HG02973 (cell line): ENCODE data around the gene CHMP1A.
"Not testable (repeated sequence)": the region's sequence is repeated elsewhere in the genome, so short reads cannot be mapped to it uniquely, and the experiment has no call there.

Experiments used
- ATAC-seq: cut with Tn5 transposase; IDR thresholded peaks from one replicate; pipeline ENCODE4 v1.9.1; 2021; ENCODE audit warnings: moderate library complexity; ENCODE audit not compliant: unreplicated experiment

The CHMP1A gene

GRCh38 chr16:89661215-89661614, 3.7 kb upstream of the CHMP1A start:
- ATAC-seq, result no peak

DNA sequence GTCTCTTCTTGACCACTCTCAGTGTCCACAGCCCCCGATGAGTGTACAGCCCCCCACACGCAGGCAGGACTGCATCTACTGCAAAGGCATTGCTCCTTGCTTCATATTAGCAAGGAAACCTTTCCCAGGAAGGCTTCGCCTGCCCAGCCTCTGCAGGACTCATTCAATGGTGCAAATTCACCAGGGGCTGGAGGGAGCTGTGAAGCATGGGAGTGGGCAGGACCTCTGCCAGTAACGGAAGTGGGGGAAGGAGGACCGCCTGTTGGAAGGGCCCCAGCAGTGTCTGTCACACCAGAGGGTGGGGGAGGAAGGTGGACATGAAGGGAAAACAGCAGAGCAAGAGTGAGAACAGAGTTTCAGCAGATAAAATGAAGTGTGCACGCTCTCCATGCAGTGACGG, 2.6 kb upstream of the CHMP1A start:
- no peak for ATAC-seq

DNA sequence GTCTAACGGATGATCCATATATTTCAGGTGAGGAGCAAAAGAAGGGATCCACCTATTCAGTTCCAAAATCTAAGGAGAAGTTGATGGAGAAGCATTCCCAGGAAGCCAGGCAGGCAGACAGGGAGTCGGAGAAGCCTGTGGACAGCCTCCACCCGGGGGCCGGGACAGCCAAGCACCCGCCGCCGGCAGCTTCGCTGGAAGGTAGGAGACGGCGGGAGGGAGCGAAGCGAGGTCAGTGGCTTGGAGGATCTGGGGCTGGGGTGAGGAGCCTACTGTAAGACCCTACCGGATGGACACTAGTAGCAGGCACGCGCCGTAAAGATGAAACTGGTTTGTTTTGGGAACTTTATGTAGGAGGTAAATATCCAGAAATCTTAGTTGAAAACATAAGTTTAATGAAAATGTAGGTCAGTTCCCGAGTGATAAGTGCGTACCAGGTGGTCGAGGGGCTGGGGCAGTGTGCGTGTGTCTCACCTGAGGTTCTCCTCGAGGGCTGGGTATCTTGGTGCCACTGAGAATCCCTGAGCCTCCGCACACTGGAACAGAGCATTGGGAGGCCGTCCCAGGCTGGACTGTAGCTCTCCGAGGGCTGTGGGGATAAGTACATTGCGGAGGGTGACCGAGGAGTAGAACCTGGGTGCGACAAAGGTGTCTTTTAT, 842 bp upstream of the CHMP1A start:
- no peak for ATAC-seq

- ATAC-seq, result no peak
Observed at GRCh38 chr16:89656435-89657121, 930 bp downstream of the CHMP1A start.

DNA sequence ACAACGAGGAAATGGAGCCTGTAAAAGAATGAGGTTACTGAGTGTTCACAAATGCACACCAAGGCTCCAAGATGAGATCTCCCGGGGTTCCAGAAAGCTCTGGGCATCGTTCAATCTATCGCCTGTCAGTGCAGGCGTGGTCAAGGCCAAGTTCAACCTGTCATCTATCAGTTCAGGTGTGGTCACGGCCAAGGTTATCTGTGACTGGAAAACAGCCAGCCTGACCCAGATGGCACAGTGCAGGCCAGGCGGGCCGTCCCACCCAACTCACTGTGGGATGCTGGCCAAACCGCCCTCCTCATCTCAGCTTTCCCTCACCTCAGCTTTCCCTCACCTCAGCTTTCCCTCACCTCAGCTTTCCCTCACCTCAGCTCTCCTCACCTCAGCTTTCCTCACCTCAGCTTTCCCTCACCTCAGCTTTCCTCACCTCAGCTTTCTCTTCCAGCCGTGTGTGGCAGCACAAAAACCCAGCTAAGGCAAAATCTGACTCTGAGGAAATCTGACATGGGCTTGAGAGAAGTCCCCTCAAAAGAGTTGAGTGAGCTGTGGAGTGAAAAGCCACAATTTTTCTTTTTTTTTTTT, 2.4 kb downstream of the CHMP1A start:
- no peak for ATAC-seq

DNA sequence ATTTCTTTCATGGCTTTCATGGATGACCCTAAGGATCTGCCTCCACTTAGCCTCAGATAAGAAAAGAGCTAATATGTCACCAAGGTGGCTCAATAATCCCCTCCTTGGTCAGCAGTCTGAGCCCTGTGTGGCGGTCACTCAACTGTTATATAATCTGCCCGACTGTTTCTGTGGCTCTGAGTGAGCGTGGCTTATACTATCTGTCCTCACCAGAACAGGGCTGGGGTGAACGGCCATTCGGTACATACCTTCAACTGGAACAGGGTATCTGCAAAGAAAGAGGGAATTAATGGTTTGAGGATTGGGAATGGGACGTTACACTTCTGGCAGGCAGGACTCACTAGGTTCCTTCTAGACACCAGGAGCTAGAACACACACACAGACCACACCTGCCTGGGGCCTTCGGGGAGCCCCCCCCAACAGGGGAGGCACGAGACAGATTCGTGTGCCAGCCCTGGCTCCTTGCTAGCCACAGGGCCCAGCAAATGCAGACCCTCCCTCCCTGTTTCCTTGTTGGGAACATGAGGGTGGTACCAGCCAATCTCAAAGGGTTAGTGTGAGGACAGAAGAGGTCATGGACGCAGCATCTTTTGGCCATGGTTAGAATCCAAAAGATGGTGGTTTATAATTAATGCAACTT, 3.7 kb downstream of the CHMP1A start:
- ATAC-seq, result no peak

- ATAC-seq, result no peak
Observed at GRCh38 chr16:89651584-89651983, 5.9 kb downstream of the CHMP1A start.

DNA sequence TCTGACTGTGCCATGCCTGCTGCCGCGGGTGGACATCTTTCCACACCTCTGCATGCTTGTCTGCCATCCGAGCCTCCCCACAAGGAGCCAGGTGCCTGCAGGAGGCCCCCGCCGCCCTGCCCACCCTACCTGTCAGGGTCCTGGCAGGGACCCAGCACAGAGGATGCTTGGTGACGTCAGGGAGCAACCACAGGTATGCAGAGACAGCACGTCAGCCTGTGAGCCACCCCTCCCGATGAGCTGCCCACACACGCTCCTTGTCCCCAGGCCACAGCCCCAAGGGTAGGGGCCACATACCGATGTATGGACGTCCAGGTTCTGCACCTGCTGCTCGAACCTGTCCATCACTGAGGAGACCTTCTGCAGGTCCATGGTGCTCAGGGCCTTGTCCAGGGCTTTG, 10.6 kb downstream of the CHMP1A start:
- no peak for ATAC-seq

GRCh38 chr16:89646270-89646669, 11.2 kb downstream of the CHMP1A start:
- ATAC-seq, result no peak

DNA sequence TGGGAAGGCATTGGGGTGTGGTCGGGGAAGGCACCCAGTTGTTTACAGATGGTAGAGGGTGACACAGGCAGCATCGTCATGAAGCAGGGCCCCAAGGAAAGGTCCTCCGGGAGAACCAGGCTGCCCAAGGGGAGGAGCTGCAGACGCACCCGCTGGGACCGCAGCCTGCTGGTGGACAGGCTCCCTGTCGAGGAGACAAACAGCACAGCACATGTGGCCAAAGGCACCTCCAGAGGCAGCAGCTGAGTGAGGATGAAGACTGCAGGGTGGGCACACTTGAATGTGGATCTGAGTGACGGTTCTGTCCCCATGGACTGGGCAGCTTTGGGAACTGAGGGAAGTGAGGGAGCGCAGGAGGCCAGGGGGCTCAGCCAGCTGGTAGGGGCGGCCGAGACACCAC, 12.4 kb downstream of the CHMP1A start:
- ATAC-seq, result no peak

DNA sequence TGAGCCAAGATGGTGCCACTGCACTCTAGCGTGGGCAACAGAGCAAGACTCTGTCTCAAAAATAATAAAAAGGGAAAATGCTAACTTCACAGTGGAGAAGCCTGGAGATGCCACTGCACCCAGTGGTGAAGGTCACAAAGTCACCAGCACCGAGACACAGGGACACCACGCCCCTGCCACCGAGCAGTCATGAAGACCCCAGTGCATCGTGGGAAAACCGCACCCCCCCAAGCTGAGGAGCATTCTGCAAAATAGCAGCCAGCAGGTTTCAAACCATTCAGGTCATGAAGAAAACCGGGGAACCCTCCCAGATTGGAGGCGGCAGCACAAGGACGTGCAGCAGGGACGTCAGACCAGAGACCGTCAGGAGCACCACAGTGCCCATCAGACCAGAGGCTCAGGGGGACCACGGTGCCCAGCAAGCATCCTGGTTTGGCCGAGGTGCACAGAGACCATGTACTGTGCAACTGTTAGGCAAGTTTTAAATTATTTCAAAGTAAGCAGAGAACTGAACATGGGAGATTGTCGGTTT, 13.7 kb downstream of the CHMP1A start:
- ATAC-seq, result no peak

DNA sequence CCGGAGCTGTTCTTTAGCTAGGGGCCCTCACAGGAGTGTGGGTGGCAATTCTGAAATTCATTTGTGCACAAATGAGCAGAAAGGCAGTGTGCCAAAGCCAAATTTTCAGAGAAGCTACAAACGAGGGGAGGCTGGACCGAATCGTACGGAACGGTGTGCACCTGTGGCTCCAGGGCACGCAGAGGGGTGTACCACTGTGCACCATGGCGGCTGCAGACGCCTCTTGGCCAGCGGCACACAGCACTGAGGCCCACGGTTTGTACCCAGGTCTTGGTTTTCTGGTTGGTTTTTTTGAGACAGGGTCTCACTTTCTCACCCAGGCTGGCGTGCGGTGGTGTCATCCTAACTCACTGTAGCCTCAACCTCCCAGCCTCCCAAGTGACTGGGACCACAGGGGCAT, 14.9 kb downstream of the CHMP1A start:
- no peak for ATAC-seq

- ATAC-seq, result no peak
Observed at GRCh38 chr16:89641458-89642119, 15.9 kb downstream of the CHMP1A start.

DNA sequence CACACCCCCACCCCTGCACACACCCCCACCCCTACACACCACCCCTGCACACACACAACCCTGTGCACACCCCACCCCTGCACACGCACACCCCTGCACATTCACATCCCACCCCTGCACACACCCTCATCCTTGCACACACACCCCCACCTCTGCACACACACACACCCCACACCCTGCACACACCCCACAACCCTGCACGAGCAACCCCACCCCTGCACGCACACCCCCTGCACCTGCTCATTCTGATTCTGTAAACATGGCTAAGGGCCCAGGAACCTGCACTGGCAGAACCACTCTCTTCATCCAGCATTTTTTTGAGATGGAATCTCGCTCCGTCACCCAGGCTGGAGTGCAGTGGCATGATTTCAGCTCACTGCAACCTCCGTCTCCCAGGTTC, 18.1 kb downstream of the CHMP1A start:
- no peak for ATAC-seq

DNA sequence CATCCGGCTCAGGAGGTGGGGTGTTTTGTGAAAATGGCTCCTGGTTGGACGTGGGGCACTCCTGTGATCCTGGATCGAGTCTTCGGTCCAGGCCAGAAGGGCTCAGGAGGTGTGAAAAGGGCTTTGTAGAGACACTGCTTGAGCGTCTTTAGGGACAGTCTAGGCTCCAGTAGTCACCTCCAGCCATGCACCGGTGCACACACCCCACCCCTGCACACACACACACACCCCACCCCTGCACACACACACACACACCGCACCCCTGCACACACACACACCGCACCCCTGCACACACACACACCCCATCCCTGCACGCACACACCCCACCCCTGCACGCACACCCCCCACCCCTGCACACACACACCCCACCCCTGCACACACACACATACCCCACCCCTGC, 19.1 kb downstream of the CHMP1A start:
- ATAC-seq, result no peak

- ATAC-seq, result no peak
Observed at GRCh38 chr16:89637379-89637778, 20.1 kb downstream of the CHMP1A start.

GRCh38 chr16:89636663-89637062, 20.8 kb downstream of the CHMP1A start:
- ATAC-seq, result no peak

GRCh38 chr16:89634463-89635385, 22.8 kb downstream of the CHMP1A start:
- ATAC-seq, result not testable (repeated sequence)

DNA sequence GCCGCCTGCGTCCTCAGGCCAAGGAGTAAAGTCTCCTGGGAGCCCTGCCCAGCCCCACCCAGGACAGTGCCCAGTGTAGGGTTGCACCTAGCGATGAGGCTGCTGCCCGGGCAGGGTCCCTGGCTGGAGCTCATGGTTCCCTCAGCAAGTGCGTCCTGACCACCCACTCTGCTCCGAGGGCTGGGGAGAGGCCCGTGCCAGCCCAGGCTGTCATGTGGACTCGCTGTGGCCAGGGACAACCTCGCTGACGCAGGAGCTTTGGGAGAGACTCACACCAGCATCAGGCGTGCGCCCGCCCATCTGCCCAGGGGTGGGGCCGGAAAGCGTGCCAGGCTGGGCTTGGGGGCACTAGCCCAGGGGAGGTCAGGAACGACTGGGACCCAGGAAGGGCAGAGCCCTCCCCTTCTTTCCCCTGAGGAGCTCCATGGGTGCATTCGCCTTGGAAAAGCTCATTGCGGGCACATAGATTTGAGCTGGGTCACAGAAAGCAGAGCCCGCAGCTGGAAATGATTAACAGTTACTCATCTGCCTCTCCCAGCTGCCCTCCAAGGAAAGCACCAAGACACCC, 24.4 kb downstream of the CHMP1A start:
- ATAC-seq, result no peak
